ENCODE measurements around the gene RASL10B. TPM values are rescaled to one million over a fixed set of nuclear protein-coding genes. Genes with fewer than 3 reads are reported as not detected.

RASL10B gene
- total and polyA plus RNA-seq, 10 of the 15 experiments (the other 5 are each of a cell fraction or from before 2014, with no cell fraction given) = not detected

DNA sequence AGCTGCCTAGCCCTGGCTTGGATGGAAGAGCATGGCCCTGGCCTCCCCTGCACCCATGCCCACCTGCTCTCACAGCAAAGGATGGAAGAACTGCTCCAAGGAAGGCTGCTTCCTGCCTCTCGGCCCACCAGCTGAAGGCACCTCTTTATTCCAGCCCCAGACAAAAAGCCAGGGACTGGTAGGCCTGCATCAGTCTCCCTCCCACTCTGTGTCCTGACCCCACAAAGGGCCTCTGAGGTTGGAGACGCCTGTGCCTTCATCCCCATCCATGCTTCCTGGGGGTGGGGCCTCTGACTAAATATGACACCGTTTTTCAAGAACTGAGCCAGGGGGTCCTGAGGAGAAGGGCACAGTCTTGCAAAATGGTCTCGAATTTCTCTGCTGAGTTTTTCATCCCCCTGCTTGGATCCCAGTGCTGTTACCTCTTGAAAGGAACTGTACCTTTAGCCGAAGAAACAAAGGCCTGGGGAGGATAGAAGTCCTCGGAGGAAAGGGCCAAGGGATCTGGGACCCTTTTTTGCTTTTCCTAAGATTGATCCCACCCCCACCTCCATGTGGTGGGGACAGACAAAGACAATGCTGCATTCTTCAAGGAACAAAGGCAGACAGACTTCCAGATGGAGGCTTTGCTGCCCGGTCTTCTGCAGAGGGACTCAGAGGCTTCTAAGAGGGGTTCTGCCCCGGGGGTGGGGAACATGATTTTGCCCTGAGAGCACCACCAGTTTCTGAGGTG is 34.5 kb downstream of the RASL10B start:
- in situ Hi-C loops (cut with MboI) (loop anchor here (5.0 kb wide), 1 partner anchor 41 kb away; the partner anchor contains the start of gene TAF15), intact Hi-C loops (cut with micrococcal nuclease; ENCODE audit: unreplicated experiment) (loop anchor here (2.0 kb wide), 1 partner anchor 43 kb away; the partner anchor contains the start of gene TAF15)
- no peaks in the 10 kb centered on the region for H4K20me1 ChIP-seq (ENCODE audit: control insufficient read depth, insufficient read depth)
- FAIRE-seq = no peak
- no TSS peak for BruUV-seq (replicated peaks)
- ATAC-seq = no peak
- WGBS (ENCODE audit: insufficient coverage, insufficient replicate concordance, low lambda C conversion rate, missing lambda C conversion rate) = 28% methylated on average over 8 of the region's 8 CpGs
- H3K79me2 ChIP-seq (ENCODE audit: control insufficient read depth, insufficient read depth, low read length) = no peaks in the 10 kb centered on the region
- H3K27ac ChIP-seq (ENCODE audit: control insufficient read depth, insufficient read depth) = no peak overlapping the region
- H3K36me3 ChIP-seq (ENCODE audit: control insufficient read depth in 2 of 2, insufficient read depth in 2 of 2, low read length in 1 of 2) = no peaks in the 10 kb centered on the region
- peaks cover 5% of the 10 kb centered on the region for H3K4me1 ChIP-seq (ENCODE audit: control insufficient read depth, insufficient read depth, low read length)
- H3K9ac ChIP-seq (ENCODE audit: control insufficient read depth, insufficient read depth, low read length) = no peak overlapping the region
- RAD21 ChIA-PET (ENCODE audit: unreplicated experiment) = interaction anchor here (2.5 to 2.9 kb wide), 2 partner anchors 39 to 43 kb away, joined by 24 to 50 read pairs; partner anchors contain the start of gene TAF15
- H3K4me2 ChIP-seq (ENCODE audit: control insufficient read depth, insufficient read depth) = no peak overlapping the region
- no peak overlapping the region for H2AFZ ChIP-seq (ENCODE audit: control insufficient read depth, low read depth, low read length)
- DNase-seq (ENCODE audit: low read depth, low spot score) = no peak
- H3K27me3 ChIP-seq (replicated peaks in 1 of 2; ENCODE audit: control insufficient read depth in 2 of 2, insufficient read depth in 2 of 2, low read length in 1 of 2) = peaks cover 0 to 6% of the 10 kb centered on the region in 2 experiments
- no peak overlapping the region for H3K4me3 ChIP-seq
- CTCF ChIA-PET = interaction anchor here (8.3 kb wide), 1 partner anchor 43 kb away, joined by 220 read pairs; the partner anchor contains the start of gene TAF15
- SMC1A ChIA-PET (ENCODE audit: uncharacterized antibody, unreplicated experiment) = interaction anchor here (3.6 kb wide), 1 partner anchor 43 kb away, joined by 33 read pairs; the partner anchor contains the start of gene TAF15
- no peaks in the 10 kb centered on the region for H3K9me3 ChIP-seq (replicated peaks; ENCODE audit: control insufficient read depth, insufficient read depth, low read length)
- POLR2A ChIA-PET = no interaction called here
- TF ChIP-seq, protein P1, sequence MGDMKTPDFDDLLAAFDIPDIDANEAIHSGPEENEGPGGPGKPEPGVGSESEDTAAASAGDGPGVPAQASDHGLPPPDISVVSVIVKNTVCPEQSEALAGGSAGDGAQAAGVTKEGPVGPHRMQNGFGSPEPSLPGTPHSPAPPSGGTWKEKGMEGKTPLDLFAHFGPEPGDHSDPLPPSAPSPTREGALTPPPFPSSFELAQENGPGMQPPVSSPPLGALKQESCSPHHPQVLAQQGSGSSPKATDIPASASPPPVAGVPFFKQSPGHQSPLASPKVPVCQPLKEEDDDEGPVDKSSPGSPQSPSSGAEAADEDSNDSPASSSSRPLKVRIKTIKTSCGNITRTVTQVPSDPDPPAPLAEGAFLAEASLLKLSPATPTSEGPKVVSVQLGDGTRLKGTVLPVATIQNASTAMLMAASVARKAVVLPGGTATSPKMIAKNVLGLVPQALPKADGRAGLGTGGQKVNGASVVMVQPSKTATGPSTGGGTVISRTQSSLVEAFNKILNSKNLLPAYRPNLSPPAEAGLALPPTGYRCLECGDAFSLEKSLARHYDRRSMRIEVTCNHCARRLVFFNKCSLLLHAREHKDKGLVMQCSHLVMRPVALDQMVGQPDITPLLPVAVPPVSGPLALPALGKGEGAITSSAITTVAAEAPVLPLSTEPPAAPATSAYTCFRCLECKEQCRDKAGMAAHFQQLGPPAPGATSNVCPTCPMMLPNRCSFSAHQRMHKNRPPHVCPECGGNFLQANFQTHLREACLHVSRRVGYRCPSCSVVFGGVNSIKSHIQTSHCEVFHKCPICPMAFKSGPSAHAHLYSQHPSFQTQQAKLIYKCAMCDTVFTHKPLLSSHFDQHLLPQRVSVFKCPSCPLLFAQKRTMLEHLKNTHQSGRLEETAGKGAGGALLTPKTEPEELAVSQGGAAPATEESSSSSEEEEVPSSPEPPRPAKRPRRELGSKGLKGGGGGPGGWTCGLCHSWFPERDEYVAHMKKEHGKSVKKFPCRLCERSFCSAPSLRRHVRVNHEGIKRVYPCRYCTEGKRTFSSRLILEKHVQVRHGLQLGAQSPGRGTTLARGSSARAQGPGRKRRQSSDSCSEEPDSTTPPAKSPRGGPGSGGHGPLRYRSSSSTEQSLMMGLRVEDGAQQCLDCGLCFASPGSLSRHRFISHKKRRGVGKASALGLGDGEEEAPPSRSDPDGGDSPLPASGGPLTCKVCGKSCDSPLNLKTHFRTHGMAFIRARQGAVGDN (IDR thresholded peaks at IDR 0.05) = no peak
- no peak for TF ChIP-seq BRCA1 (IDR thresholded peaks at IDR 0.05; ENCODE audit: low read depth, low read length)
- no peak for TF ChIP-seq SREBF2 (IDR thresholded peaks at IDR 0.05; ENCODE audit: low read length)
- TF ChIP-seq TARDBP (IDR thresholded peaks at IDR 0.05; ENCODE audit: borderline replicate concordance) = no peak
- no peak for TF ChIP-seq GABPA (IDR thresholded peaks at IDR 0.05; ENCODE audit: low read depth)
- TF ChIP-seq PAX8 (IDR thresholded peaks at IDR 0.05) = no peak
- no peak for TF ChIP-seq TAF1 (IDR thresholded peaks at IDR 0.05; ENCODE audit: borderline replicate concordance, low read depth, low read length)
- TF ChIP-seq MYB (IDR thresholded peaks at IDR 0.05; ENCODE audit: borderline replicate concordance, low read depth, low read length) = no peak
- no peak for TF ChIP-seq ATF7 (IDR thresholded peaks at IDR 0.05; ENCODE audit: low read depth)
- TF ChIP-seq ZNF384 (IDR thresholded peaks at IDR 0.05; ENCODE audit: borderline replicate concordance, low read depth, low read length) = no peak
- TF ChIP-seq, protein P2, sequence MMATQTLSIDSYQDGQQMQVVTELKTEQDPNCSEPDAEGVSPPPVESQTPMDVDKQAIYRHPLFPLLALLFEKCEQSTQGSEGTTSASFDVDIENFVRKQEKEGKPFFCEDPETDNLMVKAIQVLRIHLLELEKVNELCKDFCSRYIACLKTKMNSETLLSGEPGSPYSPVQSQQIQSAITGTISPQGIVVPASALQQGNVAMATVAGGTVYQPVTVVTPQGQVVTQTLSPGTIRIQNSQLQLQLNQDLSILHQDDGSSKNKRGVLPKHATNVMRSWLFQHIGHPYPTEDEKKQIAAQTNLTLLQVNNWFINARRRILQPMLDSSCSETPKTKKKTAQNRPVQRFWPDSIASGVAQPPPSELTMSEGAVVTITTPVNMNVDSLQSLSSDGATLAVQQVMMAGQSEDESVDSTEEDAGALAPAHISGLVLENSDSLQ (IDR thresholded peaks at IDR 0.05) = no peak
- no peak for TF ChIP-seq RAD21 (IDR thresholded peaks at IDR 0.05; ENCODE audit: insufficient read depth, low read depth, low read length)
- no peak for TF ChIP-seq MEF2B (IDR thresholded peaks at IDR 0.05; ENCODE audit: partially characterized antibody, poor library complexity, severe bottlenecking)
- no peak for TF ChIP-seq MXI1 (IDR thresholded peaks at IDR 0.05; ENCODE audit: low read depth, low read length)
- TF ChIP-seq, protein P3, sequence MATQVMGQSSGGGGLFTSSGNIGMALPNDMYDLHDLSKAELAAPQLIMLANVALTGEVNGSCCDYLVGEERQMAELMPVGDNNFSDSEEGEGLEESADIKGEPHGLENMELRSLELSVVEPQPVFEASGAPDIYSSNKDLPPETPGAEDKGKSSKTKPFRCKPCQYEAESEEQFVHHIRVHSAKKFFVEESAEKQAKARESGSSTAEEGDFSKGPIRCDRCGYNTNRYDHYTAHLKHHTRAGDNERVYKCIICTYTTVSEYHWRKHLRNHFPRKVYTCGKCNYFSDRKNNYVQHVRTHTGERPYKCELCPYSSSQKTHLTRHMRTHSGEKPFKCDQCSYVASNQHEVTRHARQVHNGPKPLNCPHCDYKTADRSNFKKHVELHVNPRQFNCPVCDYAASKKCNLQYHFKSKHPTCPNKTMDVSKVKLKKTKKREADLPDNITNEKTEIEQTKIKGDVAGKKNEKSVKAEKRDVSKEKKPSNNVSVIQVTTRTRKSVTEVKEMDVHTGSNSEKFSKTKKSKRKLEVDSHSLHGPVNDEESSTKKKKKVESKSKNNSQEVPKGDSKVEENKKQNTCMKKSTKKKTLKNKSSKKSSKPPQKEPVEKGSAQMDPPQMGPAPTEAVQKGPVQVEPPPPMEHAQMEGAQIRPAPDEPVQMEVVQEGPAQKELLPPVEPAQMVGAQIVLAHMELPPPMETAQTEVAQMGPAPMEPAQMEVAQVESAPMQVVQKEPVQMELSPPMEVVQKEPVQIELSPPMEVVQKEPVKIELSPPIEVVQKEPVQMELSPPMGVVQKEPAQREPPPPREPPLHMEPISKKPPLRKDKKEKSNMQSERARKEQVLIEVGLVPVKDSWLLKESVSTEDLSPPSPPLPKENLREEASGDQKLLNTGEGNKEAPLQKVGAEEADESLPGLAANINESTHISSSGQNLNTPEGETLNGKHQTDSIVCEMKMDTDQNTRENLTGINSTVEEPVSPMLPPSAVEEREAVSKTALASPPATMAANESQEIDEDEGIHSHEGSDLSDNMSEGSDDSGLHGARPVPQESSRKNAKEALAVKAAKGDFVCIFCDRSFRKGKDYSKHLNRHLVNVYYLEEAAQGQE (IDR thresholded peaks at IDR 0.05; ENCODE audit: low read depth, low read length) = no peak

Measured in GM12878 (cell line).